AG10803 (cell line): ENCODE results near the gene AGO4.
A peak's percentile ranks its signal among the peaks of the same experiment; 100 is the strongest.
"Not testable (repeated sequence)": the region's sequence is repeated elsewhere in the genome, so short reads cannot be mapped to it uniquely, and the experiment has no call there.

Experiments
- DNase-seq: peaks from one replicate; pipeline ENCODE4 v3.0.0; 2010; ENCODE audit warnings: low read depth
- H3K4me3 ChIP-seq: 2 replicates; pipeline ENCODE4 v1.5.1; 2011; ENCODE audit warnings: mild to moderate bottlenecking, low read length, control low read depth
- TF ChIP-seq, protein P1 (sequence below): conservative IDR thresholded peaks from 2 replicates; pipeline ENCODE4 v1.5.1; 2011; ENCODE audit warnings: mild to moderate bottlenecking, low read length, control low read depth, inconsistent platforms

AGO4 gene

DNA sequence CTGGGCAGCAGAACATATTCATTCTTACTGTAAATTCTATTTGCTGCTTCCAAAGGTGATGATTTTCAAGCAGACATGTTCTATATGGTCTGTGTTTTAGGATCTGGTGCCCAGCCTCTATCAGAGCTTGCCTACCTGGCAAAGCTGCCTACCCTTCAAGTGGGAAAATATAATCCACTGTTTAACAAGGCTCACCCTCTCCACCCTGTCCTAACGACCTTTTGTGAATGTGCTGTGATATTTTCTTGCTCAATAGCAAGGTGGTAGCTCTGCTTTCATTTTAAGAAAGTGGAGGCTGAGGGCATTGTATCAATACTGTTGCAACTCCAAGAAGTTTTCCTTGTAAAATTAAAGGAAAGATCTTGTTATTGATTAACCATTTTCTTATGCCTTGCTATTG, 49.1 kb downstream of the AGO4 start:
- no peak for DNase-seq
- no peak overlapping the region for H3K4me3 ChIP-seq
- TF ChIP-seq, protein P1, sequence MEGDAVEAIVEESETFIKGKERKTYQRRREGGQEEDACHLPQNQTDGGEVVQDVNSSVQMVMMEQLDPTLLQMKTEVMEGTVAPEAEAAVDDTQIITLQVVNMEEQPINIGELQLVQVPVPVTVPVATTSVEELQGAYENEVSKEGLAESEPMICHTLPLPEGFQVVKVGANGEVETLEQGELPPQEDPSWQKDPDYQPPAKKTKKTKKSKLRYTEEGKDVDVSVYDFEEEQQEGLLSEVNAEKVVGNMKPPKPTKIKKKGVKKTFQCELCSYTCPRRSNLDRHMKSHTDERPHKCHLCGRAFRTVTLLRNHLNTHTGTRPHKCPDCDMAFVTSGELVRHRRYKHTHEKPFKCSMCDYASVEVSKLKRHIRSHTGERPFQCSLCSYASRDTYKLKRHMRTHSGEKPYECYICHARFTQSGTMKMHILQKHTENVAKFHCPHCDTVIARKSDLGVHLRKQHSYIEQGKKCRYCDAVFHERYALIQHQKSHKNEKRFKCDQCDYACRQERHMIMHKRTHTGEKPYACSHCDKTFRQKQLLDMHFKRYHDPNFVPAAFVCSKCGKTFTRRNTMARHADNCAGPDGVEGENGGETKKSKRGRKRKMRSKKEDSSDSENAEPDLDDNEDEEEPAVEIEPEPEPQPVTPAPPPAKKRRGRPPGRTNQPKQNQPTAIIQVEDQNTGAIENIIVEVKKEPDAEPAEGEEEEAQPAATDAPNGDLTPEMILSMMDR: no peak

DNA sequence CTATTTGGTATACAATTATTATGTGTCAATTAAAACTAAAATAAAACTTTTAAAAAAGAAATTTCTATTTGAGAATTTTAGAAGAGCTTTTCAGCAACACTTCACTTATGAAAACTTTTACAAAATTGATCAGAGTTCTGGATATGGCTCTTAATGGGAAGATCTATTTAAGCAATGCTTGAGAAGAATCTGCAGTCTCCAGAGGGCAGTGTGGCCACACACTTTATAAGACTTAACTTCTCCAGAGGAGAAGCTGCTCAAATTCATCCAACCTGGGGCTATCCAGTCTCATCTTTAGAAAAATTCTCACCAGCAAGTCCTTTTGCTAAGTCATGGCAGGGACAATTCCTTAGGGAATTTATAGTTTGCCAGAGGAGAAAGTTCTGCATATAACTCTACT, 50.0 kb downstream of the AGO4 start:
- TF ChIP-seq, protein P1: no peak
- peak; percentile 26 for DNase-seq
- no peak overlapping the region for H3K4me3 ChIP-seq

- DNase-seq: no peak
- no peak overlapping the region for H3K4me3 ChIP-seq
- TF ChIP-seq, protein P1: no peak
Observed at GRCh38 chr1:35860696-35861095, 52.9 kb downstream of the AGO4 start.

GRCh38 chr1:35863136-35863535, 55.3 kb downstream of the AGO4 start:
- TF ChIP-seq, protein P1: no peak
- DNase-seq: no peak
- H3K4me3 ChIP-seq: no peak overlapping the region

GRCh38 chr1:35863881-35864625, 56.2 kb downstream of the AGO4 start:
- no peak for DNase-seq
- TF ChIP-seq, protein P1: no peak

GRCh38 chr1:35864813-35865212, 57.0 kb downstream of the AGO4 start:
- DNase-seq: no peak
- TF ChIP-seq, protein P1: no peak
- H3K4me3 ChIP-seq: no peak overlapping the region

More at GRCh38 chr1:35863881-35864625, 56.2 kb downstream of the AGO4 start:
- no peak overlapping the region for H3K4me3 ChIP-seq

DNA sequence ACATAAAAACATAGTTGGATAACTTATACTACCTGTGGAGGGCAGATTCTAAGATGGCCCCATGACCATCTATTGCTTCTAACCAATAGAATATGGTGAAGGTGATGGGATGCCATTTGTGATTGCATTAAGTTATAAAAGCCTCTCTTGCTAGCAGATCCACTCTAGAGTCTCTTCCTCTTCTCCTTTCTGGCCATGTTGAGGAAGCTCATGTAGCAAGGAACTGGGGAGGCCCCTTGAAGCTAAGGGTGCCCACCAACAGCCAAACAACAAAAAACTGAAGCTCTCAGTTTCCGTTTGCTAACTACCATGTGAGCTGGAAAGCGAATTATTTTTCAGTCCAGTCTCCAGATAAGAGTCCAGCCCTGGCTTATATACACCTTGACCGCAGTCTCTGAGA, 59.2 kb downstream of the AGO4 start:
- TF ChIP-seq, protein P1: no peak

GRCh38 chr1:35869245-35869950, 61.6 kb downstream of the AGO4 start:
- not testable (repeated sequence) for H3K4me3 ChIP-seq

More for the DNA sequence above, 59.2 kb downstream of the AGO4 start:
- no peak overlapping the region for H3K4me3 ChIP-seq
- no peak for DNase-seq

More at GRCh38 chr1:35869245-35869950, 61.6 kb downstream of the AGO4 start:
- DNase-seq: not testable (repeated sequence)
